ENCODE results near the gene COL2A1.

DNA sequence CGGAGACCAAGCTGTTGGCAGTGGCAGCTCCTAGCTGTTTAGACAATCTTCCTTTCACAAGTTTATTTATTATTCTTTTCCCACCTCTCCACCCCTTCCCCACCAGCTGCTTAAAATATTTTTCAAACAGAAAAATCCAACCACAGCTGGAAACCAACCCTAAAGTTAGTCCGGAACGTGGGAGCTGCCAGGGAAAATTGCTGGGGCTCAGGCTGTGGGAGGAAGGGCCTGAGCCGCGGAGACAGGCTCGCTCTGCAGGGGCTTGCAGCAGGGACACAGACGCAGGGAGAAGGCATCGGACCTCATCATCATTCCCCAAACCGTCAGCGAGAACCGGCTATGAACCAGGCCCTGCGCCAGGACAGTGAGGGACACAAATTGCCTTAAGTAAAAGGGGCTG, 56.9 kb downstream of the COL2A1 start:
- TF ChIP-seq, protein P1, sequence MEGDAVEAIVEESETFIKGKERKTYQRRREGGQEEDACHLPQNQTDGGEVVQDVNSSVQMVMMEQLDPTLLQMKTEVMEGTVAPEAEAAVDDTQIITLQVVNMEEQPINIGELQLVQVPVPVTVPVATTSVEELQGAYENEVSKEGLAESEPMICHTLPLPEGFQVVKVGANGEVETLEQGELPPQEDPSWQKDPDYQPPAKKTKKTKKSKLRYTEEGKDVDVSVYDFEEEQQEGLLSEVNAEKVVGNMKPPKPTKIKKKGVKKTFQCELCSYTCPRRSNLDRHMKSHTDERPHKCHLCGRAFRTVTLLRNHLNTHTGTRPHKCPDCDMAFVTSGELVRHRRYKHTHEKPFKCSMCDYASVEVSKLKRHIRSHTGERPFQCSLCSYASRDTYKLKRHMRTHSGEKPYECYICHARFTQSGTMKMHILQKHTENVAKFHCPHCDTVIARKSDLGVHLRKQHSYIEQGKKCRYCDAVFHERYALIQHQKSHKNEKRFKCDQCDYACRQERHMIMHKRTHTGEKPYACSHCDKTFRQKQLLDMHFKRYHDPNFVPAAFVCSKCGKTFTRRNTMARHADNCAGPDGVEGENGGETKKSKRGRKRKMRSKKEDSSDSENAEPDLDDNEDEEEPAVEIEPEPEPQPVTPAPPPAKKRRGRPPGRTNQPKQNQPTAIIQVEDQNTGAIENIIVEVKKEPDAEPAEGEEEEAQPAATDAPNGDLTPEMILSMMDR (IDR thresholded peaks at IDR 0.05; ENCODE audit: low read depth, low read length, missing input control), result no peak
- TF ChIP-seq, protein P2, sequence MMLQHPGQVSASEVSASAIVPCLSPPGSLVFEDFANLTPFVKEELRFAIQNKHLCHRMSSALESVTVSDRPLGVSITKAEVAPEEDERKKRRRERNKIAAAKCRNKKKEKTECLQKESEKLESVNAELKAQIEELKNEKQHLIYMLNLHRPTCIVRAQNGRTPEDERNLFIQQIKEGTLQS (IDR thresholded peaks at IDR 0.05), result no peak
- TF ChIP-seq YY1 (IDR thresholded peaks at IDR 0.05), result no peak
- TF ChIP-seq, protein P3, sequence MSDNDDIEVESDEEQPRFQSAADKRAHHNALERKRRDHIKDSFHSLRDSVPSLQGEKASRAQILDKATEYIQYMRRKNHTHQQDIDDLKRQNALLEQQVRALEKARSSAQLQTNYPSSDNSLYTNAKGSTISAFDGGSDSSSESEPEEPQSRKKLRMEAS (IDR thresholded peaks at IDR 0.05), result no peak
- TF ChIP-seq, protein P4, sequence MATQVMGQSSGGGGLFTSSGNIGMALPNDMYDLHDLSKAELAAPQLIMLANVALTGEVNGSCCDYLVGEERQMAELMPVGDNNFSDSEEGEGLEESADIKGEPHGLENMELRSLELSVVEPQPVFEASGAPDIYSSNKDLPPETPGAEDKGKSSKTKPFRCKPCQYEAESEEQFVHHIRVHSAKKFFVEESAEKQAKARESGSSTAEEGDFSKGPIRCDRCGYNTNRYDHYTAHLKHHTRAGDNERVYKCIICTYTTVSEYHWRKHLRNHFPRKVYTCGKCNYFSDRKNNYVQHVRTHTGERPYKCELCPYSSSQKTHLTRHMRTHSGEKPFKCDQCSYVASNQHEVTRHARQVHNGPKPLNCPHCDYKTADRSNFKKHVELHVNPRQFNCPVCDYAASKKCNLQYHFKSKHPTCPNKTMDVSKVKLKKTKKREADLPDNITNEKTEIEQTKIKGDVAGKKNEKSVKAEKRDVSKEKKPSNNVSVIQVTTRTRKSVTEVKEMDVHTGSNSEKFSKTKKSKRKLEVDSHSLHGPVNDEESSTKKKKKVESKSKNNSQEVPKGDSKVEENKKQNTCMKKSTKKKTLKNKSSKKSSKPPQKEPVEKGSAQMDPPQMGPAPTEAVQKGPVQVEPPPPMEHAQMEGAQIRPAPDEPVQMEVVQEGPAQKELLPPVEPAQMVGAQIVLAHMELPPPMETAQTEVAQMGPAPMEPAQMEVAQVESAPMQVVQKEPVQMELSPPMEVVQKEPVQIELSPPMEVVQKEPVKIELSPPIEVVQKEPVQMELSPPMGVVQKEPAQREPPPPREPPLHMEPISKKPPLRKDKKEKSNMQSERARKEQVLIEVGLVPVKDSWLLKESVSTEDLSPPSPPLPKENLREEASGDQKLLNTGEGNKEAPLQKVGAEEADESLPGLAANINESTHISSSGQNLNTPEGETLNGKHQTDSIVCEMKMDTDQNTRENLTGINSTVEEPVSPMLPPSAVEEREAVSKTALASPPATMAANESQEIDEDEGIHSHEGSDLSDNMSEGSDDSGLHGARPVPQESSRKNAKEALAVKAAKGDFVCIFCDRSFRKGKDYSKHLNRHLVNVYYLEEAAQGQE (IDR thresholded peaks at IDR 0.05), result no peak
- no peak for TF ChIP-seq TAF1 (conservative IDR thresholded peaks at IDR 0.05)
- no peak for TF ChIP-seq FOXA1 (IDR thresholded peaks at IDR 0.05)
- TF ChIP-seq RXRA (IDR thresholded peaks at IDR 0.05), result no peak
- no peak for TF ChIP-seq RAD21 (IDR thresholded peaks at IDR 0.05)
- TF ChIP-seq JUND (IDR thresholded peaks at IDR 0.05), result no peak
- TF ChIP-seq, protein P5, sequence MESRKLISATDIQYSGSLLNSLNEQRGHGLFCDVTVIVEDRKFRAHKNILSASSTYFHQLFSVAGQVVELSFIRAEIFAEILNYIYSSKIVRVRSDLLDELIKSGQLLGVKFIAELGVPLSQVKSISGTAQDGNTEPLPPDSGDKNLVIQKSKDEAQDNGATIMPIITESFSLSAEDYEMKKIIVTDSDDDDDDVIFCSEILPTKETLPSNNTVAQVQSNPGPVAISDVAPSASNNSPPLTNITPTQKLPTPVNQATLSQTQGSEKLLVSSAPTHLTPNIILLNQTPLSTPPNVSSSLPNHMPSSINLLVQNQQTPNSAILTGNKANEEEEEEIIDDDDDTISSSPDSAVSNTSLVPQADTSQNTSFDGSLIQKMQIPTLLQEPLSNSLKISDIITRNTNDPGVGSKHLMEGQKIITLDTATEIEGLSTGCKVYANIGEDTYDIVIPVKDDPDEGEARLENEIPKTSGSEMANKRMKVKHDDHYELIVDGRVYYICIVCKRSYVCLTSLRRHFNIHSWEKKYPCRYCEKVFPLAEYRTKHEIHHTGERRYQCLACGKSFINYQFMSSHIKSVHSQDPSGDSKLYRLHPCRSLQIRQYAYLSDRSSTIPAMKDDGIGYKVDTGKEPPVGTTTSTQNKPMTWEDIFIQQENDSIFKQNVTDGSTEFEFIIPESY (IDR thresholded peaks at IDR 0.05), result no peak
- no peak for TF ChIP-seq GABPA (IDR thresholded peaks at IDR 0.05 in 1 of 2, conservative IDR thresholded peaks at IDR 0.05 in 1 of 2)

All from liver (tissue), 3 donors.